ENCODE measurements around the gene TBC1D24.
"Not testable (repeated sequence)": the region's sequence is repeated elsewhere in the genome, so short reads cannot be mapped to it uniquely, and the experiment has no call there.

Gene TBC1D24
- 6.3 to 27.8 reads per million in 2 donors for total RNA-seq

DNA sequence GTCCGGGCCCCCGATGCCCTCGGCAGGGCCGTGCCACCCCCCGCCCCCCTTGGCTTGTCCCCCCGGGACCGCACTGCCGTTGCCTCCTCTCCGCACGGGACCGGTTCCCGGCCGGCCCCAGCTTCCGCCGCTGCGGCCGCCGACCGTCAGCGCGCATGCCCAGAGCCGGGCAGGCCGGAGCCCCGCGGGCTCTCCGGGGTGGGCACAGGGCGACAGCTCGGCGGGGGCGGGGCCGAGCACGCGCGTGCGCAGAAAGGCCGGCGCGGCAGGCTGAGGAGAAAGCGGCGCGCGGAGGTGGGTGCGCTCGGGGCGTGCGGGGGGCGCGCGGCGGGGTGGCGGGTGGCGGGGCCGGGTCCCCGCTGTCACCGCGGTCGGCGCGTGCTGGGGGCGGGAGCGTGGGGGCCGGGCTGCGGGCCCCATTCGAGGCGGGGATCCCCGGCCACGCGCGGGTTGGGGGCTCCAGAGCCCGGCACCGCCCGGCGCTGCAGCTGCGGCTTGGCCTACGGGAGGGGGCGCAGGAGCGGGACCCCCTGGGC lies at the start of gene TBC1D24:
TSS of gene TBC1D24 (plus strand) at position 251 of the 536 bp plus-strand sequence. CDS start 21,022 bp downstream, outside the sequence.
- DNase-seq = peak; percentile 63

DNA sequence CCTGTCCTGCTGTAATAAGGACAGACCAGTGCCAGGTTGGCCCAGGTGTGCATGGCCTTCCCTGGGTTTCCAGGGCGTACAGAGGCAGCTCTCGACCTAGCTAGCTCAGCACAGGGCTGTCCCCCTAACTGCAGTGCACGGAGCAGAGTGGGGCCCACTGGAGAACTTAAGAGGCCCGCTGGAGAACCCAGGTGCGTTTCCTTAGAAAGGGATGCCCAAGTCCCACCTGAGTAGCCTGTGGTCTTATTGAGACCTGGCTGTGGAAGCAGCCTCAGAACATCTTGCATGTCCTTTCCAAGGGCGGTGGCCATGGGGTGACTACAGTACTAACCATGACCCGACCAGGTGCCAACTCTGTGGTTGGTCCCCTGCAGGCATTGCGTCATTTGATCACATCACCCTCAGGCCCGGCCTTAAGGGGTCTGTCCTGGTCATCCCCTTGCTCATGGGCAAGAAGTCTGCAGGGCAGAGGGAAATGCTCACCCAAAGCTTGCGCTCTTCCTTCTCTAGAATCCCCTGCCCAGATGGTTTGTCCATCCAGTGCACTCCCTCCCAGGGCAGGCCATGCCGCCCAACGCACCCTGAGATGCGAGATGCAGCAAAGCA lies 49.0 kb upstream of the TBC1D24 start:
- no peak for DNase-seq

DNA sequence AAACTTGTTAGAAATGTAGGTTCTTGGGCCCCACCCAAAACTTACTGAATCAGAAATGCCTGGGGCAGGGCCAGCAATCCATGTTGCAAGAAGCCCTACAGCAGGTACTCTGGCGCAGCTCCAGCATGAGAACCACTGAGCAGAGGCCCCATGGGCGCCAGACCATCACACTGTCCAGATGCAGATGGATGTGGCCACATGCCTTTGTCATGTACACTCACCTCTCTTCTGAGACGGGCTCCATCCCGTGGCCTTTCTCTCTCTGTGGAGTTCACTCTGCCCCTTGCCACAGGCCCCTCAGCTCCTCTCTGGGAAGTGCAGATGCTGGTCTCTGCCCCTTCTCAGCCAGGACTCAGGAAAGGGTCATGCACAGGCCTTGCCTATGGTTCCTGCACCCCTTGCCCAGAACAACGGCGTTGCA lies 48.0 kb upstream of the TBC1D24 start:
- DNase-seq = no peak

DNA sequence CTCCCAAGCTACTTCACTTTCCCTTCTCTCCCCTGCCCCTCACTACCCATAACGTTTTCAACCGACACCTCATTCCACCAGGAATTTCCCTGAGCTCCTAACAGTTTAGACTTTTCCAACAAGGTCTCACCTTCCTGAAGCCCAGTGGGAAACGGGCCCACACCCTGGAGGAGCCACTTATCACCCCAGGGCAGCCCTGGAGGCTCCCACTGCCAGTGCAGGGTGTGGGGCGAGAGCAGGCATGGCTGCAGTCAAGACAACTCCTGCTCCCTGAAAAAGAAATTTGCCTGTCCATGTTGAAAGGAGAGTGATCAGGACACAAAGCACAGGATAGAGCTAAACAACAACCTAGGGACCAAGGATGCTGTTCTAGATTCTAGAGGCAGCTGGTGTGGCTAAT lies 47.4 kb upstream of the TBC1D24 start:
- no peak for DNase-seq

DNA sequence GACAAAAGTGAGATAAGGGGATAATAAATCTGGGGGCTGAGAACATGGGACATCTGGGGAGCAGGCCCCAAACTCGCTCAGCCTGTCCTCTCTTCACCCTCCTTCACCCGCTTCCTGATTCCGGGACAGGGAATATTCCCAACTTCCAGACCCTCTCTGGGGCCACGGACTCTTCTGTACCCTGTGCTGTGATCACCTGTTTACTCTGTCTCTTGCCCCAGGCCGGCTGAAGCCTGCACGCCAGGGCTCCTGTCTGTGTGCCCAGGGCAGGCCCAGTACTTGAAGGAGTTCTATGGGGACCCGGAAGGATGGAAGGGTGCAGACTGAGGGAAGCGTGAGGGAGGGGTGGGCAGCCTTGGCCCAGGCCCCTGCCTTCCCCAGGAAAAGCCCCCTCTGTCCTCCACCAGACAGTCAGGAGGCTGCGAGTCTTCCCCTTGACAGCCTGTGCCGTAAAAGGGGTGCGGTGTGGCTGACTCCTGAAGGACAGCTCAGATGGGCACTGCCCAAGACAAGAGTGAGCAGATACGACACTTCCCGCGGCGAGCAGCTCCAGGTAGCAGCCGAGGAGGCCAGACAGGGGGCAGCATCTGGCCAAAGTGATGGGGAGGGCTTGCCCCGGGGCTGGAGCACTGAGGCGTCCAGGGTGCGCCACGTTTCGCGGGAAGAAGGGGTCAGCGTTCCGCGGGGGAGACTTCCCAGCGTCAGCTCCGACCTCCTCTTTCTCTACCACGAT lies 46.7 kb upstream of the TBC1D24 start:
- DNase-seq = no peak

DNA sequence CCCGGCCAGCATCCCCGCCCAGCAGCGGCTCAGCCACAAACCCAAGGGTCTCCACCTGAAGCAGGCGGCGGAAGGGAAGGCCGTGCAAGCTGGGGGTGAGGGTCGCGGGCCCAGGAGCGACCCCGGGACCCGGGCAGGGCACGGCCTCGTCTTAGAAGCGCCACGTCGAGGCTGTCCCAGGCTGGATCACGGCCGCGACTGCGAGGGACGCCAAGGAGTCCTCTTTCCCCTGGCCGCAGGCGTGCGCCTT lies 46.2 kb upstream of the TBC1D24 start:
- DNase-seq = peak; percentile 12

DNA sequence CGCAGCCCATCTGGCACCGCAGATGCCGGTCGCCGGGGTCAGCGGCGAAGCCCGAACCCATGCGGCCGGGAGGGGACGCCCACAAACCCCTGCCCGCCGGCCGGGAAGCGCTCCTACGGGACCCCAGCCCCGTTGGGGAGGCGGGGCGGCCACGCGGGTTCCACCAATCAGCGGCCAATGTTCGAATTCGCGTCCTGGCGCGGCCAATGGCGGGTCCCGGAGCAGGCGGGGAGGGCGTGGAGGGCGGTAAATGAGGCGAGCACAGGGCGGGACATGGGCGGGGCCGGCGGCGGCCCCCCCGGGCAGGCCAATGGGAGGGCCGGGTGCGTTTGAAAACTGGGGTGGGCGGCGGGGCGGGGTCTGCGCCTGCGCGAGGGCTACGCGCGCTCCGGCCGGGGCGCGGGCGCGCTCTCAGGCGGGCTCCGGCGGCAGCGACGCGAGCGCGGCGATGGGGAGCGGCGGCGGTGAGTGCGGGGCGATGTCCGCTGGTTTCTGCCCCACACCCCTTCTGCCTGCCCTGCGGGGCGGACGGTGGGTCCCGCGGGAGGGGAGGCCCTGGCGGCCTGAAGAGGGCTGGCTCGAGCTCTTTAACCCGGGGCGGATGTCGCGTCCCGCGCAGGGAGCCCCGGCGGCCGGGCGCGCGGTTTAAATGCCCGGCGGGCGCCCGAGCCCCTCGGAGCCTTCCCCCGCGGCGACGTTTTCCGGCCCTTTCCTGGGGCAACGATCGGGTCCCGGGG lies 45.7 kb upstream of the TBC1D24 start, which contains the start of gene CCNF:
TSS of gene CCNF (plus strand) at position 414 of the 737 bp plus-strand sequence. CDS start at position 449, 35 bp downstream.
- peak; percentile 97 for DNase-seq

DNA sequence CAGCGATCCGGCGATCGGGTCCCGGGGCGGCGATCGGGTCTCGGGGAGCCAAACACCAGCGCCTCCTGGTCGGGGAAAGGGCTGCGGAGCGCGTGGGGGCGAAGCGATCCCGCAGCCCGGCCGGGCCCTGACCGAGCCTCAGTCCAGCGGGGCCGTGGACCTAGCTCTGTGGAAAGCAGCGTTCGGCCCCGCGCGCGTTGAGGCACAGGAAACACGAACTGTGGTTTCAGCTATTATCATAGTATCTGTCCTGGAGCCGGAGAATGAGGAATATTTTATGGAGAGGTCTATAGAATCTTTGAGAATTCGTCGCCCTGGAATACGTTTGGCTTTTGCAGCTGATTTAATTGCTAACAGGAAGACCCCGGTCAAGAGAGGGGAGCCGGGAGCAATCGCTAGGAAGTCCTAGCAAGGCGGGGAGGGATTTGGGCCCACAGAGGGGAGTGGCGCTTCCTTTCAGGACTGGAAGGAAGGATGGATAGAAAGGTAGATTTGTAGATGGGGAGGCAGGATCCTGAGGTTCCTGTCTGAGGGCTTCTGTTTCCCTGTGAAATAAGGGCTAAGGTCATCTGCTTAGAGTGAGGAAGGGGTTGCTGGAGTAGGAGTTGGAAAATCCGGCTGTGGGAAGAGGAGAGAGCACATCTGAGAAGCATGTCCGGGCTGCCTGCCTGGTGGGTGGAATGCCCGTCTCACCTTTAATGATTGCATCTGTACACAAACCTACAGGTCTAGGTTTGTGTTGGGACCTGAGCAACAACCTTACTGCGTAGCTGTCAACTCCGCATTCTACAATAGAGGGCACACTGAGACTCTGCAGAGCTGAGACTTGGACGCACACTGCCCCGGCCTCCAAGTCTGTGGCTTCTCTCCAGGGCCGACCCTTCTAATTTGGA lies 44.9 kb upstream of the TBC1D24 start:
- no peak for DNase-seq

DNA sequence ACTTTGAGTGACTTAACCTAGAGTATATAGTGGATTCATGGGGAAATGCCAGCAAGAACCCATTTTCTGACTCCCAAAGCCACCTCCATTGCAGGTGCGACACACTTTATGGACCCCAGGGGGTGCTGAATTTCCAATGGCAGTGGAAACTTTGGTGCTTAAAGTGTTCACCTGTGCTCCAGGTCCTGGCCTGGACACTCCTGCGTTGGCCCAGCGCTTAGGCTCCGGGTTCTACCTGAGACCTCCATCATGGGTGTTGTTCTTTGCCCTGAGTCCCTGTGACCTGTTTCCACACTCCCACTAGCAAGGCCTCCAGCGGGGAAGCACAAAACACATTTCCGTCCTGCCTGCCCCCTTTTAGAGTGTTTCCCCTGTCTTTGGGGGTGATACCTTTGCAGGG lies 42.6 kb upstream of the TBC1D24 start:
- no peak for DNase-seq

DNA sequence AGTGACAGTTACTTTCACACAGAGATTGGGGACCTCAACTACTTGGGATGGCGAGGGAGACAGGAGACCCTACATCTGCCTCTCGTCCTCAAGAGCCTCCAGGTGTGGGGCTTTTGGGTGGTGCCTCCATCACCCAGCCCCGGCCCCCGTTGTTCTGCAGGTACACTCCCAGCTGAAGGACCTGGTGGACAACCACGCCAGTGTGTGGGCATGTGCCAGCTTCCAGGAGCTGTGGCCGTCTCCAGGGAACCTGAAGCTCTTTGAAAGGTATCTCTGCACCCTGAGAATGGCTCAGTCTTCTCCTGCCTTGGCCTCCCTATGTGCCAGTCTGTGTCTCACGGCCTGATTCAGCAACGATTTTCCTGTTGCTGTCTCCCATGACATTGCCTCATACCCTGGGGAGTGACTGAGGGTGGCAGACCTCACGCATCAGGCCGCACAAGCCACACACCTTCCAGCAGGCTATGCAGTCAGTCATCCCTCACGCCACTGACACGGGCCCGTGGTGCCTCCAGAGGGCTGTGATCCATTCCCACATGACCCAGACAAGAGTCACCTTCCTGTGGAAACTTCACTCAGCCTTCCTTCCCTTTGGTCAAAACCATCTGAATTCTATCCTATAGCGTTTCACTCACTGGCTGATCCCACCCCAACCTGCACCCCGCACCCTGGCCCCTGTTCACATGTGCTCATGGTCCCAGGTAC lies 42.0 kb upstream of the TBC1D24 start:
- no peak for DNase-seq

DNA sequence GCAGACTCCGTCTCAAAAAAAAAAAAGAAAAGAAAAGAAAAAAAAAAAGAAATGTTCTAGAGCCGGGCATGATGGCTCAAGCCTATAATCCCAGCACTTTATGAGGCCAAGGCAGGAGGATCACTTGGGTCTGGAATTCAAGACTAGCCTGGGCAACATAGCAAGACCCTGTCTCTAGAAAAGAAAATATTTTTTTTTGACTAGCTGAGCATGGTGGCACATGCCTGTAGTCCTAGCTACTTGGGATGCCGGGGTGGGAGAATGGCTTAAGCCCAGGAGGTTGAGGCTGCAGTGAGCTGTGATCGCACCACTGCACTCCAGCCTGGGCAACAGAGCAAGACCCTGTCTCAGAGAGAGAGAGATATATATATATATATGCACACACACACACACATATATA lies 39.7 kb upstream of the TBC1D24 start:
- not testable (repeated sequence) for DNase-seq

DNA sequence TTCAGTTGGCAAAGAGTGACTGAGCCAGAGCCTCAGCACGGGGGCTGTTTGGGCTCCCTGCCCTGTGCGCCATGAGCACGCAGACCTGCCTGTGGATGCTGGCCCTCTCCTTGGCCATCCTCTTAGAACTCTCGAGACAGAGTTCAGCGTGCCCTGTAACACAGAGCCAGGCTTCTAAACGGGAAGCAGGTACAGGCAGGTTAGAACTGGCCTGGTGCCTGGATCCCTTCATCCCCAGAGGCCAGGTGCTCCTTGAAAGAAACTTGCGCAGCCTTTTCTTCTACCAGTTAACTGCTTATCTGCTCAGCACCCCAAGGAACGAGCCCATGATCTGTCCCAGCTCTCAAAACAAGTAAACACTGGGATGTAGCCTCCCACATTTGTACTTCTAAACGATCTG lies 38.8 kb upstream of the TBC1D24 start:
- no peak for DNase-seq

DNA sequence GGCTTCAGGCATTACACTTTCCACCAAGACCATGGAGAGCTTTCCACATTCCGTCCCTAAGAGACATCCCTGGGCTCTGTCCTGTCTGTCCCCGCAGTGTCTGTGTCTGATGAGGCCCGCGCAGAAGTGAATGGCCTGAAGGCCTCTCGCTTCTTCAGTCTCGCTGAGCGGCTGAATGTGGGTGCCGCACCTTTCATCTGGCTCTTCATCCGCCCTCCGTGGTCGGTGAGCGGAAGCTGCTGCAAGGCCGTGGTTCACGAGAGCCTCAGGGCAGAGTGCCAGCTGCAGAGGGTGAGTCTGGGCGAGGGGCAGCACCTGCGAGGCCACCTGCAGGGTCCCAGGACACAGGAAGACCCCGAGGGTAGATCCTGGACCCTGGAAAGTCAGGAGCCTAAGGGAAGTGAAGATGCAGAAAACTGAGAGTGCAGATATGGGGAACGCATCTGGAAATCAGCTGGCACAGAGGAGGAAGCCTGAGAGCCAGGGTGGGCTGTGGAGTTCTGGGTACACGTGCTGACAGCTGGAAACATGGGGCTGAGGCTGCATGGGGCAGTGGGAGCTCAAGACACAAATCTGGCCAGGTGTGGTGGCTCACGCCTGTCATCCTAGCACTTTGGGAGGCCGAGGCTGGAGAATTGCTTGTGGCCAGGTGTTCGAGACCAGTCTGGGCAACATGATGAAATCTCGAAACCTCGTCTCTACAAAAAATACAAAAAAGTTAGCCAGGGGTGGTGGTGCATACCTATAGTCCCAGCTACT lies 37.7 kb upstream of the TBC1D24 start:
- DNase-seq = no peak

DNA sequence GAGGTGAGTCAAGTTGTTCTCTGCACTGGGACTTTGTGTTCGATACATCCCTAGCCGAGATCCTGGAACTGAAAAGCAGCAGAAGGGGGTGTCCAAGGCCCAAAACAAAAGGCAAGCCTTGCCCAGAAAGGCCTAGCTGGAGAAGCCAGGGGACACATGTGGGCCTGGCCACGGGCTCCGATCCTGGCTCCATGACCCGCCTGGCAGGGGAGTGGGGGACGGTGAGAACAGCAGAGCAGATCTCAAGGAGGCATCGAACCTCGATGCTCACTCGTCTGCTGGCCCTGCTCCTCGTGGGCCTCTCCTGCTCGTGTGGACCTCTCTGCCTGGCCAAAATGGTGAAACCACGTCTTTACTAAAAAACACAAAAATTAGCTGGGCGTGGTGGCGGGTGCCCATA lies 36.8 kb upstream of the TBC1D24 start:
- DNase-seq = no peak

DNA sequence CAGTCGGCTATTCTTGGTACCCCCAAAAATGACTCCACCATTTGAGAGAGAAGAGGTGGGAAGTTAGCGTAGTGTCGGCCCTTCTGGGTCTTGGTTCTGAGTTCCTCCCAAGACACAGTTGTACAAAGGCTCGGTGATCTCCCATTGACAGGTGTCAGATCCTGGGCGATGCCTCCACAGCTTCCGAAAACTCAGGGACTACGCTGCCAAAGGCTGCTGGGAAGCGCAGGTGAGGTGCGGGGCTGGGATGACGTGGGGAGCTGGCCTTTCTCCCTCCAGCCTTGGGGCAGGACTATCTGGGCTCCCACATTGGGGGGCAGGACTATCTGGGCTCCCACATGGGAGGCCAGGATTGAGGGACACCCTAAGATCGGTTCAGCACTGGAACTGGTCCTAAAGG lies 35.3 kb upstream of the TBC1D24 start:
- no peak for DNase-seq

DNA sequence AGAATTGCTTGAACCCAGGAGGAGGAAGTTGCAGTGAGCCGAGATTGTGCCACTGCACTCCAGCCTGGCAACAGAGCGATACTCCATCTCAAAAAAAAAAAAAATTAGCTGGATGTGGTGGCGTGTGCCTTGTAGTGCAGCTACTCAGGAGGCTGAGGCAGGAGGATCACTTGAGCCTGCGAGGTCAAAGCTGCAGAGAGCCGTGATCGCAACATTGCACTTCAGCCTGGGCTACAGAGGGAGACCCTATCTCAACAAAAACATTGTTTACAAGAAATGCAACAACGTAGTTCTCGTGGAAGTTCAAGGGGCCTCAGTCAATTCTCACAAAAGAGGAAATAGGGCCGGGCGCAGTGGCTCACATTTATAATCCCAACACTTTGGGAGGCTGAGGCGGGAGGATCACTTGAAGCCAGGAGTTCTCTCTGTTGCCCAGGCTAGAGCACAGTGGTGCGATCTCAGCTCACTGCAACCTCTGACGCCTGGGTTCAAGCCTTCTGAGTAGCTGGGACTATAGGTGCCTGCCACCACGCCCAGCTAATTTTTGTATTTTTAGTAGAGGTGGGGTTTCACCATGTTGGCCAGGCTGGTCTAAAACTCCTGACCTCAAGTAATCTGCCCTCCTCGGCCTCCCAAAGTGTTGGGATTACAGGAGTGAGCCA lies 33.7 kb upstream of the TBC1D24 start:
- DNase-seq = not testable (repeated sequence)

DNA sequence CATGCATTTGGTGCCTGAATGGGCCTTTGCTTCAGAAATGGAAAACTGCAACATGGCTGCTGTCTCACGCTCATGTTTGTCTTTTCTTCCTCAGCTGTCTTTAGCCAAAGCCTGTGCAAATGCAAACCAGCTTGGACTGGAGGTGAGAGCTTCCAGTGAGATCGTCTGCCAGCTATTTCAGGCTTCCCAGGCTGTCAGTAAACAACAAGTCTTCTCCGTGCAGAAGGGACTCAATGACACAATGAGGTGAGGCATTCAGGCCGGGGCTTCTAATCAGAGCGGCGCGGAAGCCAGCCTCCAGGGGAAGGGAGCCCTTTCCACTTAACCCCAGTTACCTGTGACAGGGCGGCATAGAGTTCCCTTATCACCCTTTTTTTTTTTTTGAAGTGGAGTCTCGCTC lies 31.4 kb upstream of the TBC1D24 start:
- no peak for DNase-seq

DNA sequence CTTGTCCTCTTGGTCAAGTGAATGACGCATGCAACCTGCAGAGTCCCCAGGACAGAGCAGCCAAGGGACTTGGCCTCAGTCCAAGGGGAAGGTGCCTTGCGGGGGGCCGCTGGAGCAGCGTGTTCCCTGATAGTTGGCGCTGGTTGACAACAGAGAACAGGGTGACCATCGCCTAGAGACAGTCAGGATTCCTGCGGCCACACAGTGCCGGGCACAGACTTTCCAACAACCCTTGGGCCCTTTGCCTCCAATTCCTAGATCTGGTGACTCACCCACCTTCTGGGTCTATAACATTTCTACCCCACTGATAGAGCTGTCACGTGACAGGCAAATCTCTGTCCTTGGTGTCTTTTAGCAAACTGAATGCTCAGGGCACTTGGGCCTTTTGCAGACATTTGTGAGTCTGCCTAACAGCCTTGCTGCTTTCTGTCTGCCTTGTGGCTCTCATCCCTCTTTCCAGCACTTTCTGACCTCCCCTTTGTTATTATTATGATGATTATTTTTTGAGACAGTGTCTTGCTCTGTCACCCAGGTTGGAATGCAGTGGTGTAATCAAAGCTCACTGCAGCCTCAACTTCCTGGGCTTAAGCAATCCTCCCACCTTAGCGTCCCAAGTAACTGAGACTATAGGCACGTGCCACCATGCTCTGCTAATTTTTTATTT lies 26.9 kb upstream of the TBC1D24 start:
- DNase-seq = no peak

DNA sequence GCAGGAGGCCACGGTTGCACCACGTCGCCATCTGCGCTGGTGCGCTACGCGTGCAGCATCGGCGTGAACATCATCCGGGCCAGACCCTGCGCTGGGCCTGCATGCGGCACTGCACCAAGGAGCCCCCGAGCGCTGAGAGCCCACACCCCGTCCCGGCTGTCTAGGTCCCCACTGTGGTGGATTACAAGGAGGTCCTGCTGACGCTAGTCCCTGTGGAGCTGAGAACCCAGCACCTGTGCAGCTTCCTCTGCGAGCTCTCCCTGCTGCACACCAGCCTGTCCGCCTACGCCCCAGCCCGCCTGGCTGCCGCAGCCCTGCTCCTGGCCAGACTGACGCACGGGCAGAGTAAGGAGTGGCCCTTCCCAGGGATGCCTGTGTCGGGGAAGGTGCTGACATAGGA lies 25.8 kb upstream of the TBC1D24 start:
- DNase-seq = no peak

DNA sequence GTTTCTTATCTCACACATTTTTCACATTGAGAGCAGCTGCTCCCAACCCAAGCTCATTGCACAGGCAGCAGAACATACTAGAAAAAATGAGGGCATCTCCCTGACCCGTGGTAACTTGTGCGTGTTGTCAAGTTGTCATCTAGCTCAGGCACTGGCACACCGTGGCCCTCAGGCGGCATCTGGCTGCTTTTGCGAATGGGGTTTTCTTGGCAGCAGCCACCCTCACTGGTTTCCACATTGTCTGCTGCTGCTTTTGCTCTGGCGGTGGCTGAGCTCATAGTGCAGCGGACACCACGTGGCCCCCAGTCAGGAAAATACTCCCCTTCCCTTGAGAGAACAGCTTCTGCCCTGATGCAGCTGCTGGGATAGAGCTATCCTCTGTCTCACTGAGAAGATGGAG lies 24.4 kb upstream of the TBC1D24 start:
- DNase-seq = no peak
